Posterior vena cava (tissue), 2 donors: ENCODE data around the gene STX4. TPM values are rescaled to one million over a fixed set of nuclear protein-coding genes. Genes with fewer than 3 reads are reported as not detected.
A peak's percentile ranks its signal among the peaks of the same experiment; 100 is the strongest.

ENCODE experiments used
- DNase-seq: peaks from one replicate; pipeline ENCODE4 v3.0.0-alpha.2; 2020; ENCODE audit warnings: low spot score
- intact Hi-C, 2 donors: fragments of 100-400 bp; cut with DNase I; formaldehyde crosslinking; loops; one replicate each; pipeline versions ENCODE4 v1.14.1 to v1.14.2; 2022 to 2023
- total RNA-seq, 2 donors: library from RNA; stranded (reverse); fragmentation: NEBNext Ultra II Directional; extraction: Animal tissue kit (Norgen Biotek cat#: 25700); gene quantifications; one replicate each; pipeline ENCODE4 v1.2.1, GENCODE V29; 2021
- donor health status: DM: yes; HTN: yes; CAD: no.
- donor health status: DM: yes; HTN: yes; CAD: no.

STX4 gene
- total RNA-seq, 2 donors from 2014 or later, result 54.4 to 75.4 TPM

GRCh38 chr16:31078597-31079341 lies 45.4 kb downstream of the STX4 start:
- DNase-seq, result no peak
- intact Hi-C loops, result no loop called here

GRCh38 chr16:31079342-31079944 lies 46.1 kb downstream of the STX4 start:
- no peak for DNase-seq
- intact Hi-C loops, result no loop called here

- intact Hi-C loops, result loop anchor here in 1 of 2 donors (10.0 kb wide), 1 partner anchor 365 kb away; no protein-coding TSS in a partner anchor
- no peak for DNase-seq
These were observed 46.8 kb downstream of the STX4 start for GRCh38 chr16:31080035-31080629.

GRCh38 chr16:31080756-31081419 lies 47.5 kb downstream of the STX4 start:
- intact Hi-C loops, result loop anchor here in 1 of 2 donors (10.0 kb wide), 1 partner anchor 366 kb away; no protein-coding TSS in a partner anchor
- no peak for DNase-seq

GRCh38 chr16:31081428-31082351 lies 48.3 kb downstream of the STX4 start:
- peak; percentile 81 for DNase-seq
- intact Hi-C loops, result loop anchor here in 1 of 2 donors (10.0 kb wide), 1 partner anchor 367 kb away; no protein-coding TSS in a partner anchor

- DNase-seq, result no peak
- intact Hi-C loops, result loop anchor here in 1 of 2 donors (10.0 kb wide), 1 partner anchor 368 kb away; no protein-coding TSS in a partner anchor
These were observed 49.1 kb downstream of the STX4 start for GRCh38 chr16:31082368-31083045.

GRCh38 chr16:31083081-31083480 lies 49.7 kb downstream of the STX4 start:
- DNase-seq, result no peak
- intact Hi-C loops, result loop anchor here in 1 of 2 donors (10.0 kb wide), 1 partner anchor 368 kb away; no protein-coding TSS in a partner anchor

- DNase-seq, result no peak
- intact Hi-C loops, result loop anchor here in 1 of 2 donors (10.0 kb wide), 1 partner anchor 369 kb away; no protein-coding TSS in a partner anchor
These were observed 50.2 kb downstream of the STX4 start for GRCh38 chr16:31083556-31083955.

GRCh38 chr16:31083981-31084380 lies 50.6 kb downstream of the STX4 start:
- intact Hi-C loops, result loop anchor here in 1 of 2 donors (10.0 kb wide), 1 partner anchor 369 kb away; no protein-coding TSS in a partner anchor
- no peak for DNase-seq

- DNase-seq, result no peak
- intact Hi-C loops, result loop anchor here in 1 of 2 donors (10.0 kb wide), 1 partner anchor 370 kb away; no protein-coding TSS in a partner anchor
These were observed 51.4 kb downstream of the STX4 start for GRCh38 chr16:31084584-31085302.

- no peak for DNase-seq
- intact Hi-C loops, result loop anchor here in 1 of 2 donors (10.0 kb wide), 1 partner anchor 371 kb away; no protein-coding TSS in a partner anchor
These were observed 52.1 kb downstream of the STX4 start for GRCh38 chr16:31085411-31085810.

GRCh38 chr16:31085873-31086628 lies 52.7 kb downstream of the STX4 start:
- no peak for DNase-seq

GRCh38 chr16:31086629-31086906 lies 53.2 kb downstream of the STX4 start:
- intact Hi-C loops, result loop anchor here in 1 of 2 donors (10.0 kb wide), 1 partner anchor 372 kb away; no protein-coding TSS in a partner anchor
- DNase-seq, result no peak

More at GRCh38 chr16:31085873-31086628, 52.7 kb downstream of the STX4 start:
- intact Hi-C loops, result loop anchor here in 1 of 2 donors (10.0 kb wide), 1 partner anchor 371 kb away; no protein-coding TSS in a partner anchor

- no peak for DNase-seq
- intact Hi-C loops, result loop anchor here in 1 of 2 donors (10.0 kb wide), 1 partner anchor 373 kb away; no protein-coding TSS in a partner anchor
These were observed 54.1 kb downstream of the STX4 start for GRCh38 chr16:31087481-31087880.

GRCh38 chr16:31087971-31088370 lies 54.6 kb downstream of the STX4 start:
- DNase-seq, result no peak
- intact Hi-C loops, result loop anchor here in 1 of 2 donors (10.0 kb wide), 1 partner anchor 373 kb away; no protein-coding TSS in a partner anchor
